H1 (cell line): ENCODE results near the gene SWT1.

Experiments
- BACH1 ChIP-seq: IDR thresholded peaks from 2 replicates; pipeline ENCODE4 v1.6.1; 2012; ENCODE audit warnings: low read length, improper control_type of control experiment
- CTCF ChIP-seq, 3 experiments: IDR thresholded peaks; 1 replicate in 2 of 3; 2 replicates in 1 of 3; pipeline versions ENCODE4 v1.5.1 to v1.6.1; 2011; ENCODE audit warnings: low read length in 3 of 3, mild to moderate bottlenecking in 3 of 3, inconsistent platforms in 2 of 3, low read depth in 1 of 3, moderate library complexity in 1 of 3; ENCODE audit not compliant: insufficient read depth in 1 of 3; ENCODE audit errors: control extremely low read depth in 1 of 3
- EZH2 ChIP-seq: fragments of 200-600 bp; sonication (generic); IDR thresholded peaks from 2 replicates; pipeline ENCODE4 v1.7.1; 2012; ENCODE audit warnings: low read depth, mild to moderate bottlenecking, moderate library complexity, low read length, inconsistent platforms; ENCODE audit not compliant: severe bottlenecking
- JUND ChIP-seq: IDR thresholded peaks from 2 replicates; pipeline ENCODE4 v1.6.1; 2011; ENCODE audit warnings: mild to moderate bottlenecking, improper control_type of control experiment, low read length
- TCF12 ChIP-seq: IDR thresholded peaks from 2 replicates; pipeline ENCODE4 v1.6.1; 2011; ENCODE audit warnings: low read depth, mild to moderate bottlenecking, low read length
- TEAD4 ChIP-seq: IDR thresholded peaks from 2 replicates; pipeline ENCODE4 v1.6.1; 2012; ENCODE audit warnings: low read depth, low read length, inconsistent platforms, mixed read lengths
- USF2 ChIP-seq: IDR thresholded peaks from 2 replicates; pipeline ENCODE4 v1.6.1; 2011; ENCODE audit warnings: low read length, improper control_type of control experiment
- YY1 ChIP-seq: IDR thresholded peaks from 2 replicates; pipeline ENCODE4 v1.6.1; 2011; ENCODE audit warnings: low read depth, mild to moderate bottlenecking, low read length

GRCh38 chr1:185288435-185288834, 131.5 kb downstream of the SWT1 start:
- no peak for TF ChIP-seq CTCF (IDR thresholded peaks at IDR 0.05; ENCODE audit: control extremely low read depth in 1 of 3, insufficient read depth in 1 of 3, low read depth in 1 of 3, low read length in 3 of 3)
- TF ChIP-seq TCF12 = no peak
- TF ChIP-seq TEAD4 = no peak
- TF ChIP-seq YY1 = no peak
- no peak for TF ChIP-seq JUND
- no peak for TF ChIP-seq EZH2
- TF ChIP-seq USF2 = no peak
- no peak for TF ChIP-seq BACH1
